Upper lobe of left lung (tissue), 4 donors: ENCODE data around the gene CTNNBL1.

Experiments used
- EP300 ChIP-seq, 4 donors: sonication (generic); formaldehyde crosslinking; IDR thresholded peaks; one replicate each; pipeline ENCODE4 v1.5.1; 2017; ENCODE audit warnings: antibody characterized with exemption in 4 of 4, control low read depth in 2 of 4
- POLR2A ChIP-seq, 4 donors: fragments of 450-650 bp; IDR thresholded peaks; one replicate each; pipeline ENCODE4 v1.5.1; 2016 to 2017; ENCODE audit warnings: antibody characterized with exemption in 4 of 4, mild to moderate bottlenecking in 2 of 4
- POLR2AphosphoS5 ChIP-seq, 2 donors: sonication (generic); formaldehyde crosslinking; IDR thresholded peaks; one replicate each; pipeline ENCODE4 v1.5.1; 2017; ENCODE audit warnings: antibody characterized with exemption in 2 of 2
- TF ChIP-seq, protein P1 (sequence below), 6 experiments: fragments of 450-650 bp in 4 of 6; fragments of 200-600 bp in 2 of 6; sonication (generic) in 2 of 6; IDR thresholded peaks; one replicate each; pipeline ENCODE4 v1.5.1; 2016 to 2019; ENCODE audit warnings: antibody characterized with exemption in 6 of 6

- TF ChIP-seq POLR2A (IDR thresholded peaks at IDR 0.05) (no peak), POLR2AphosphoS5 (IDR thresholded peaks at IDR 0.05) (no peak), EP300 (IDR thresholded peaks at IDR 0.05) (no peak)
- TF ChIP-seq, protein P1, sequence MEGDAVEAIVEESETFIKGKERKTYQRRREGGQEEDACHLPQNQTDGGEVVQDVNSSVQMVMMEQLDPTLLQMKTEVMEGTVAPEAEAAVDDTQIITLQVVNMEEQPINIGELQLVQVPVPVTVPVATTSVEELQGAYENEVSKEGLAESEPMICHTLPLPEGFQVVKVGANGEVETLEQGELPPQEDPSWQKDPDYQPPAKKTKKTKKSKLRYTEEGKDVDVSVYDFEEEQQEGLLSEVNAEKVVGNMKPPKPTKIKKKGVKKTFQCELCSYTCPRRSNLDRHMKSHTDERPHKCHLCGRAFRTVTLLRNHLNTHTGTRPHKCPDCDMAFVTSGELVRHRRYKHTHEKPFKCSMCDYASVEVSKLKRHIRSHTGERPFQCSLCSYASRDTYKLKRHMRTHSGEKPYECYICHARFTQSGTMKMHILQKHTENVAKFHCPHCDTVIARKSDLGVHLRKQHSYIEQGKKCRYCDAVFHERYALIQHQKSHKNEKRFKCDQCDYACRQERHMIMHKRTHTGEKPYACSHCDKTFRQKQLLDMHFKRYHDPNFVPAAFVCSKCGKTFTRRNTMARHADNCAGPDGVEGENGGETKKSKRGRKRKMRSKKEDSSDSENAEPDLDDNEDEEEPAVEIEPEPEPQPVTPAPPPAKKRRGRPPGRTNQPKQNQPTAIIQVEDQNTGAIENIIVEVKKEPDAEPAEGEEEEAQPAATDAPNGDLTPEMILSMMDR (IDR thresholded peaks at IDR 0.05): no peak
These were observed 39.6 kb downstream of the CTNNBL1 start for GRCh38 chr20:37733416-37733815.
